HG03097 (cell line): Measurements from ENCODE around the gene OPN5.

Source experiments
- ATAC-seq: cut with Tn5 transposase; IDR thresholded peaks from one replicate; pipeline ENCODE4 v1.9.1; 2021; ENCODE audit not compliant: unreplicated experiment, low FRiP score

The OPN5 gene

DNA sequence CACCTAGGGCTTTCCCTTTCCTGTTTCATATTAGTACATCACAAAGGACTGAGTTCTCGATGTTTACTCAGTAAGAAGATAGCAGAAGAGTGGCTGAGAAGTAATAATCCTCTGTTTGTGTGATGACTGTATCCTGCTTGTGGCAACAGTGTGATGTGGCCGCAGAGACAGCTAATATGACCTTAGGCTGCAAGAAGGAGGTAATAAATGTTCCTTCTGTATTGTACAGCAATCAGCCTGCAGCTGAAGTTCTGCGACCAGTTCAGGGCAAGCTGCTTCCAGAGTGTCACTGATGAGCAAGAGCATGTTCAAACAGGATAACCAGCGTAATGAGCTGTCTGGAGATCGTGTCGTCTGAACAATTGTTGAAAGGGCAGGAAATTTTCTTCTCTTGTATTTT is 70.9 kb downstream of the OPN5 start:
- ATAC-seq, result no peak

GRCh38 chr6:47853766-47854165 is 71.9 kb downstream of the OPN5 start:
- ATAC-seq, result no peak

DNA sequence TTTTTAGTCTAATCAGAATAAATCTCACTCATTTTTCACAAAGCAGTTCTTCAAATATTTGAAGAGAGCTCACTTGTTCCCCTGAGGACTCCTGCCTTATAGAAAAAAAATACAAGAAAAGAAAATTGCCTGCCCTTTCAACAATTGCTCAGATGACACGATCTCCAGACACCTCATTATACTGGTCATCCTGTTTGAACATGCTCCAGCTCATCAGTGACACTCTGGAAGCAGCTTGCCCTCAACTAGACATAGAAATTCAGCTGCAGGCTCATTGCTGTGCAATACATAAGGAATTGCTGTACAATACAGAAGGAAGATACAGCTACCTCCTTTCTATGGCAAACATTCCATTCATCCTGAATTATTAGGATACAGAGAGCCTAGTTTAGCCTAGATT is 73.1 kb downstream of the OPN5 start:
- no peak for ATAC-seq

DNA sequence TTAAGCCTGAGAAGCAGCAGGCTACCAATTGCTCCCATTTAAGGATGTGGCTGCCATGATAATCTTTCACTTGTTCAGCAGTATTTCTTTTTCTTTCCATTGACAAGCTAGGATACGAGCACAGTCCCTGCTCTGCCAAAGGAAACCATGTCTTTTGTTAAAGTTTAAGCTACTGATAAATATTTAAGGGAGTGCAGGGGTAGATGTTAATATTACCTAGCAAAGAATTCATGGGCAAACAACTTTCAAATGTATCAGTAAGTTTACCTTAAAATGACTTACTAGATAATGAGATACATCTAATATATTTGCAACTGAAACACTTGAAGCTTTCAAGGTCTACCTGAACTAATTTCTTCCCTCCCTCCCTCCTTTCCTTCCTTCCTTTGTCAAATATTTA is 77.3 kb downstream of the OPN5 start:
- no peak for ATAC-seq

GRCh38 chr6:47862731-47863130 is 80.9 kb downstream of the OPN5 start:
- ATAC-seq, result no peak

DNA sequence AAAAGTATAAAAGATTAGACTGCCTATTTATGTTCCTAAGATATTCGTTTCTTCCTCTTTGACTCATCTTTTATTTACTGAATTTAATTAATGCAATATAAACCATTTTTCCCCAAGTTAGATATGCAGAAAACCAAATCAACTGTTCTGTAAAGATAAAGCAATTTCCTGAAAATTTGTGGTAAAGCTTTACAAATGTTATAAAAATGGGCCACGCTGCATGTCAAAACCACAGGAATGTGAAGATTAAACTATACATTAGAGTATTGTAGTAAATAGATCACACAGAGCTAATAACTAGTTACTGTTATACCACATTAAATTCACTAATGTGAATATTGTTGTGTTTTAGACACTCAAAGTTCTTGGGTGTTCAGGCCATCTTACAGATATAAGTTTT is 83.4 kb downstream of the OPN5 start:
- no peak for ATAC-seq

DNA sequence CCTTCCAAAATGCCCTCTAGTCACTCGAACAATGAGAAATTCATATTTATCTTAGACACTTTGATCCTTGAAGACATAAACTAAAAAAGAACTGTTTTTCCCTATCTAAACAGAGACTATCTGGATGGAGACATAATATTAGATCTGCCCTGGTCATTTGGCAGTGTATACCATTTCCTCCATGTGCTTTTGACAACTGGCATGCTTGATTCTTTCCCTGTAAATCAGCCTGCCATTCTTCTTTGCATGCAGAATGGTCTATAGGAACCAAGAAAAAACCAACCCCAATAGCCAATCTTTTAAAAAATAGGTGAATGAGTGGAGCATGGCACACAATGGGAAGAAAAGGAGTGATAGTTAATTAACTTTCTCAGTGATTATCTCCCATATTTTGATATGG is 93.8 kb downstream of the OPN5 start:
- no peak for ATAC-seq
